Heart left ventricle (tissue), 13 donors: ENCODE data around the gene JPH4.

Experiments used
- CTCF ChIP-seq, 12 donors: fragments of 200-600 bp; sonication (generic) in 4 of 12; IDR thresholded peaks; one replicate each; pipeline versions ENCODE4 v1.5.0 to v1.8.0; 2018 to 2022; ENCODE audit warnings: antibody characterized with exemption in 12 of 12, mild to moderate bottlenecking in 5 of 12
- POLR2A ChIP-seq, 2 donors: fragments of 450-650 bp; IDR thresholded peaks; one replicate each; pipeline ENCODE4 v1.6.1; 2017; ENCODE audit warnings: antibody characterized with exemption in 2 of 2, mild to moderate bottlenecking in 2 of 2, moderate library complexity in 2 of 2
- donor health status: ischemic (EF 13 %, LVEDD 7.1; RV severe dilation, severe dysfunction).
- donor health status: DM: no; HTN: yes; CAD: no.
- donor health status: DM: no; HTN: no; CAD: no.
- donor health status: ischemic (EF 25% LVEDD 6.9; RV normal size, moderate dysfunction).
- donor health status: ischemic (EF 25% LVEDD 5.7; RV mildly dilated, moderate dysfunction).
- donor health status: ischemic (EF 35%, LVEDD 5.7; RV mildly dilated, moderate dysfunction).
- donor health status: nonischemic (EF 11% LVEDD 7.7; RV severe dilation, severe dysfunction).
- donor health status: DM: yes; HTN: yes; CAD: no.
- donor health status: PGD.
- donor health status: ischemic (EF 29% LVEDD 5.4; RV normal size, mild dysfunction).
- donor health status: nonischemic (EF 23%, LVEDD 6.1; RV moderate dilation, normal function).

GRCh38 chr14:23559010-23559925 is 19.3 kb downstream of the JPH4 start:
- peak; percentile 67 to 88 (median 80) for TF ChIP-seq CTCF (IDR thresholded peaks at IDR 0.05)
- no peak for TF ChIP-seq POLR2A (IDR thresholded peaks at IDR 0.05)
